ENCODE results near the gene RPA3.

Gene RPA3

GRCh38 chr7:7745258-7745657 lies 26.9 kb upstream of the RPA3 start:
- Histone ChIP-seq H3K9me3 (ENCODE audit: insufficient read depth, low read length, severe bottlenecking) (no peaks in the 10 kb centered on the region), H3K4me2 (ENCODE audit: insufficient read depth, low read length) (no peak overlapping the region), H4K20me1 (ENCODE audit: insufficient read depth, low read length) (no peaks in the 10 kb centered on the region), H3K36me3 (ENCODE audit: insufficient read depth, low read length) (no peaks in the 10 kb centered on the region), H2AFZ (ENCODE audit: low read depth, low read length) (no peak overlapping the region), H3K27ac (ENCODE audit: low read length) (no peak overlapping the region), H3K79me2 (ENCODE audit: insufficient read depth, low read length) (no peaks in the 10 kb centered on the region), H3K27me3 (ENCODE audit: insufficient read depth, low read length, poor library complexity) (no peaks in the 10 kb centered on the region), H3K4me3 (ENCODE audit: low read depth in 1 of 2, low read length in 2 of 2) (no peak overlapping the region), H3K4me1 (ENCODE audit: insufficient read depth, low read length) (no peaks in the 10 kb centered on the region), H3K9ac (ENCODE audit: low read depth, low read length) (no peak overlapping the region)
- DNase-seq (no peak), ATAC-seq (ENCODE audit: insufficient read depth, low read depth) (no peak)
- no peak for TF ChIP-seq CTCF (IDR thresholded peaks at IDR 0.05; ENCODE audit: borderline replicate concordance, extremely low read depth, low read length, poor library complexity, severe bottlenecking)
- TF ChIP-seq EZH2 (IDR thresholded peaks at IDR 0.05; ENCODE audit: borderline replicate concordance, low read depth, low read length, severe bottlenecking), result no peak

- no peak overlapping the region for H3K4me2 ChIP-seq (ENCODE audit: insufficient read depth, low read length)
- TF ChIP-seq EZH2 (IDR thresholded peaks at IDR 0.05; ENCODE audit: borderline replicate concordance, low read depth, low read length, severe bottlenecking), result no peak
- TF ChIP-seq CTCF (IDR thresholded peaks at IDR 0.05; ENCODE audit: borderline replicate concordance, extremely low read depth, low read length, poor library complexity, severe bottlenecking), result peak; percentile 10
- peaks cover 9% of the 10 kb centered on the region; the same call in 1 of the 2 replicates for H3K4me1 ChIP-seq (ENCODE audit: insufficient read depth, low read length)
- no peaks in the 10 kb centered on the region for H3K36me3 ChIP-seq (ENCODE audit: insufficient read depth, low read length)
- H3K9me3 ChIP-seq (ENCODE audit: insufficient read depth, low read length, severe bottlenecking), result no peaks in the 10 kb centered on the region
- no peaks in the 10 kb centered on the region for H4K20me1 ChIP-seq (ENCODE audit: insufficient read depth, low read length)
- no peak overlapping the region for H3K9ac ChIP-seq (ENCODE audit: low read depth, low read length)
- no peak overlapping the region for H2AFZ ChIP-seq (ENCODE audit: low read depth, low read length)
- no peak overlapping the region for H3K4me3 ChIP-seq (ENCODE audit: low read depth in 1 of 2, low read length in 2 of 2)
- H3K27me3 ChIP-seq (ENCODE audit: insufficient read depth, low read length, poor library complexity), result no peaks in the 10 kb centered on the region
- no peaks in the 10 kb centered on the region for H3K79me2 ChIP-seq (ENCODE audit: insufficient read depth, low read length)
- DNase-seq (no peak), ATAC-seq (ENCODE audit: insufficient read depth, low read depth) (no peak)
- H3K27ac ChIP-seq (ENCODE audit: low read length), result no peak overlapping the region
Observed at GRCh38 chr7:7742223-7742622, 23.8 kb upstream of the RPA3 start.

GRCh38 chr7:7740037-7740355 lies 21.6 kb upstream of the RPA3 start:
- H3K9ac ChIP-seq (ENCODE audit: low read depth, low read length), result no peak overlapping the region
- H2AFZ ChIP-seq (ENCODE audit: low read depth, low read length), result no peak overlapping the region
- no peaks in the 10 kb centered on the region for H3K36me3 ChIP-seq (ENCODE audit: insufficient read depth, low read length)
- DNase-seq, result no peak
- H3K27me3 ChIP-seq (ENCODE audit: insufficient read depth, low read length, poor library complexity), result no peaks in the 10 kb centered on the region
- H3K4me3 ChIP-seq (ENCODE audit: low read depth in 1 of 2, low read length in 2 of 2), result no peak overlapping the region
- peaks cover 14% of the 10 kb centered on the region; the same call in 1 of the 2 replicates for H3K4me1 ChIP-seq (ENCODE audit: insufficient read depth, low read length)
- no peak for ATAC-seq (ENCODE audit: insufficient read depth, low read depth)
- no peaks in the 10 kb centered on the region for H3K79me2 ChIP-seq (ENCODE audit: insufficient read depth, low read length)
- no peak overlapping the region for H3K4me2 ChIP-seq (ENCODE audit: insufficient read depth, low read length)
- H3K27ac ChIP-seq (ENCODE audit: low read length), result no peak overlapping the region
- no peaks in the 10 kb centered on the region for H3K9me3 ChIP-seq (ENCODE audit: insufficient read depth, low read length, severe bottlenecking)
- TF ChIP-seq CTCF (IDR thresholded peaks at IDR 0.05; ENCODE audit: borderline replicate concordance, extremely low read depth, low read length, poor library complexity, severe bottlenecking) (no peak), EZH2 (IDR thresholded peaks at IDR 0.05; ENCODE audit: borderline replicate concordance, low read depth, low read length, severe bottlenecking) (no peak)
- H4K20me1 ChIP-seq (ENCODE audit: insufficient read depth, low read length), result no peaks in the 10 kb centered on the region
